IMR-90 (cell line): ENCODE results near the gene MZF1. TPM values are rescaled to one million over a fixed set of nuclear protein-coding genes. Genes with fewer than 3 reads are reported as not detected.

Experiments used
- ATAC-seq: fragments of 200-7000 bp; cut with Tn5 transposase; 2 replicates; pipeline ENCODE4 v1.9.1; 2020; ENCODE audit warnings: low read depth, mild to moderate bottlenecking, moderate library complexity
- BruUV-seq: library from RNA; stranded (reverse); fragments of 400-500 nt; replicated peaks from 2 replicates; lab custom pipeline; 2021; lab: Mats Ljungman, UMichigan
- CTCF ChIA-PET: fragments of 300-600 bp; formaldehyde crosslinking; extraction: SDS; loops from one replicate; lab custom pipeline; 2021; ENCODE audit warnings: antibody characterized with exemption; lab: Yijun Ruan, JAX
- POLR2A ChIA-PET: fragments of 300-600 bp; sonication (Branson Sonifier 250); formaldehyde crosslinking; loops from one replicate; lab custom pipeline; 2022; ENCODE audit warnings: antibody characterized with exemption; ENCODE audit not compliant: unreplicated experiment; lab: Charles Lee
- DNase-seq: peaks from one replicate; pipeline ENCODE4 v3.0.0; 2013
- H2AFZ ChIP-seq: replicated peaks from 2 replicates; pipeline ENCODE3; 2013; ENCODE audit warnings: low read length, mild to moderate bottlenecking; ENCODE audit not compliant: poor library complexity
- H2AK5ac ChIP-seq: 2 replicates; pipeline ENCODE4 v1.6.1; 2013; ENCODE audit warnings: low read depth, low read length, inconsistent platforms
- H2AK9ac ChIP-seq: replicated peaks from 2 replicates; pipeline ENCODE3; 2013; ENCODE audit warnings: mild to moderate bottlenecking, low read depth, low read length, moderate library complexity; ENCODE audit not compliant: poor library complexity
- H2BK120ac ChIP-seq: 2 replicates; pipeline ENCODE4 v1.6.1; 2013; ENCODE audit warnings: low read depth, low read length, inconsistent platforms
- H2BK15ac ChIP-seq: 3 replicates; pipeline ENCODE4 v1.6.1; 2013; ENCODE audit warnings: low read depth, low read length, inconsistent platforms
- H2BK20ac ChIP-seq: 2 replicates; pipeline ENCODE4 v1.6.1; 2013; ENCODE audit warnings: low read depth, mild to moderate bottlenecking, inconsistent platforms, low read length, moderate library complexity
- H2BK5ac ChIP-seq: 2 replicates; pipeline ENCODE4 v1.6.1; 2013; ENCODE audit warnings: mild to moderate bottlenecking, low read depth, low read length, inconsistent platforms; ENCODE audit not compliant: poor library complexity, severe bottlenecking
- H3K14ac ChIP-seq: replicated peaks from 2 replicates; pipeline ENCODE4 v1.6.1; 2013; ENCODE audit warnings: low read depth, low read length, inconsistent platforms
- H3K18ac ChIP-seq: 2 replicates; pipeline ENCODE4 v1.6.1; 2013; ENCODE audit warnings: low read depth, low read length, control low read depth
- H3K23ac ChIP-seq: 2 replicates; pipeline ENCODE4 v1.6.1; 2013; ENCODE audit warnings: low read depth, low read length, inconsistent platforms
- H3K27ac ChIP-seq: 2 replicates; pipeline ENCODE4 v1.5.1; 2013; ENCODE audit warnings: mild to moderate bottlenecking, control low read depth, low read length; ENCODE audit not compliant: insufficient read depth
- H3K27me3 ChIP-seq: 2 replicates; pipeline ENCODE4 v1.6.1; 2013; ENCODE audit warnings: low read length; ENCODE audit not compliant: control insufficient read depth, insufficient read depth
- H3K36me3 ChIP-seq: 2 replicates; pipeline ENCODE4 v1.6.1; 2013; ENCODE audit warnings: low read length, mixed read lengths; ENCODE audit not compliant: control insufficient read depth, insufficient read depth
- H3K4ac ChIP-seq: 2 replicates; pipeline ENCODE4 v1.6.1; 2013; ENCODE audit warnings: low read depth, low read length, inconsistent platforms
- H3K4me1 ChIP-seq: 2 replicates; pipeline ENCODE4 v1.6.1; 2013; ENCODE audit warnings: low read length, mixed read lengths; ENCODE audit not compliant: control insufficient read depth, insufficient read depth
- H3K4me2 ChIP-seq: 2 replicates; pipeline ENCODE4 v1.6.1; 2013; ENCODE audit warnings: low read depth, mild to moderate bottlenecking, control low read depth, low read length, moderate library complexity
- H3K4me3 ChIP-seq: 2 replicates; pipeline ENCODE4 v1.5.1; 2013; ENCODE audit warnings: low read depth, mild to moderate bottlenecking, control low read depth, low read length, moderate library complexity; ENCODE audit not compliant: insufficient read depth
- H3K56ac ChIP-seq: 2 replicates; pipeline ENCODE4 v1.6.1; 2013; ENCODE audit warnings: low read length, inconsistent platforms; ENCODE audit not compliant: insufficient read depth; ENCODE audit errors: extremely low read depth
- H3K79me1 ChIP-seq, 2 experiments: 2 replicates each; pipeline ENCODE4 v1.6.1; 2013; ENCODE audit warnings: low read length in 2 of 2, inconsistent platforms in 1 of 2, low read depth in 1 of 2
- H3K9ac ChIP-seq: 2 replicates; pipeline ENCODE4 v1.6.1; 2013; ENCODE audit warnings: low read depth, low read length, control low read depth
- H3K9me1 ChIP-seq: 2 replicates; pipeline ENCODE4 v1.6.1; 2013; ENCODE audit warnings: low read length, inconsistent platforms; ENCODE audit not compliant: insufficient read depth
- H3K9me3 ChIP-seq: 2 replicates; pipeline ENCODE4 v1.6.1; 2013; ENCODE audit warnings: low read length; ENCODE audit not compliant: control insufficient read depth, insufficient read depth
- H4K20me1 ChIP-seq: 2 replicates; pipeline ENCODE4 v1.6.1; 2013; ENCODE audit warnings: low read length, inconsistent platforms; ENCODE audit not compliant: insufficient read depth
- H4K5ac ChIP-seq: 2 replicates; pipeline ENCODE4 v1.6.1; 2013; ENCODE audit warnings: mild to moderate bottlenecking, low read depth, low read length, control low read depth
- H4K8ac ChIP-seq, 2 experiments: 2 replicates each; pipeline ENCODE4 v1.6.1; 2013; ENCODE audit warnings: low read depth in 2 of 2, low read length in 2 of 2, control low read depth in 1 of 2, inconsistent platforms in 1 of 2
- H4K91ac ChIP-seq: 2 replicates; pipeline ENCODE4 v1.6.1; 2013; ENCODE audit warnings: low read depth, low read length, inconsistent platforms; ENCODE audit not compliant: insufficient read depth
- BHLHE40 ChIP-seq: fragments of 150-350 bp; IDR thresholded peaks from 2 replicates; pipeline ENCODE4 v1.6.1; 2016; ENCODE audit warnings: mild to moderate bottlenecking, low read depth, low read length
- CEBPB ChIP-seq: IDR thresholded peaks from 2 replicates; pipeline ENCODE4 v1.6.1; 2012; ENCODE audit warnings: low read depth, low read length, improper control_type of control experiment
- CHD1 ChIP-seq: IDR thresholded peaks from 2 replicates; pipeline ENCODE4 v1.6.1; 2012; ENCODE audit warnings: low read depth, low read length, improper control_type of control experiment
- CTCF ChIP-seq: conservative IDR thresholded peaks from 2 replicates; pipeline ENCODE4 v1.5.1; 2012; ENCODE audit warnings: mild to moderate bottlenecking, low read depth, low read length, improper control_type of control experiment
- ELK1 ChIP-seq: fragments of 150-350 bp; IDR thresholded peaks from 2 replicates; pipeline ENCODE4 v1.6.1; 2016; ENCODE audit warnings: low read depth, mild to moderate bottlenecking, low read length, moderate library complexity, borderline replicate concordance
- FOS ChIP-seq: fragments of 150-350 bp; IDR thresholded peaks from 2 replicates; pipeline ENCODE4 v1.6.1; 2016; ENCODE audit warnings: low read depth, low read length
- MAZ ChIP-seq: IDR thresholded peaks from 2 replicates; pipeline ENCODE4 v1.6.1; 2012; ENCODE audit warnings: low read depth, mild to moderate bottlenecking, low read length, improper control_type of control experiment, moderate library complexity, borderline replicate concordance
- MXI1 ChIP-seq: IDR thresholded peaks from 2 replicates; pipeline ENCODE4 v1.6.1; 2012; ENCODE audit warnings: low read depth, mild to moderate bottlenecking, low read length, moderate library complexity, borderline replicate concordance
- NFE2L2 ChIP-seq: fragments of 150-350 bp; IDR thresholded peaks from 2 replicates; pipeline ENCODE4 v1.6.1; 2016; ENCODE audit warnings: low read depth, mild to moderate bottlenecking, low read length
- POLR2A ChIP-seq: IDR thresholded peaks from 2 replicates; pipeline ENCODE4 v1.6.1; 2012; ENCODE audit warnings: mild to moderate bottlenecking, low read depth, low read length
- RAD21 ChIP-seq: IDR thresholded peaks from 2 replicates; pipeline ENCODE4 v1.6.1; 2012; ENCODE audit warnings: low read length, improper control_type of control experiment
- RCOR1 ChIP-seq: IDR thresholded peaks from 2 replicates; pipeline ENCODE4 v1.6.1; 2012; ENCODE audit warnings: mild to moderate bottlenecking, low read length, improper control_type of control experiment; ENCODE audit not compliant: insufficient replicate concordance
- SMC3 ChIP-seq: fragments of 150-350 bp; IDR thresholded peaks from 2 replicates; pipeline ENCODE4 v1.6.1; 2016; ENCODE audit warnings: low read depth, mild to moderate bottlenecking, antibody characterized with exemption, low read length, moderate library complexity
- USF2 ChIP-seq: fragments of 150-350 bp; IDR thresholded peaks from 2 replicates; pipeline ENCODE4 v1.6.1; 2017; ENCODE audit warnings: mild to moderate bottlenecking, antibody characterized with exemption, low read length, low read depth
- WGBS, 2 experiments: methylation state at CpG; one replicate each; pipeline versions ENCODE4 v1.1.5 to v1.1.7; 2013; ENCODE audit warnings: missing lambda C conversion rate in 2 of 2; ENCODE audit not compliant: insufficient read length in 1 of 2; ENCODE audit errors: extremely low coverage in 2 of 2; 5-methylcytosine and 5-hydroxymethylcytosine counted together
- dilution Hi-C: fragments of 300-500 bp; cut with HindIII; formaldehyde crosslinking; loops from one replicate; pipeline ENCODE4 v1.14.3; 2018; ENCODE audit warnings: low sequenced_read_pairs; ENCODE audit not compliant: unreplicated experiment
- in situ Hi-C: fragments of 300-500 bp; cut with MboI; formaldehyde crosslinking; loops from 3 replicates; pipeline ENCODE4 v1.14.3; 2019; ENCODE audit warnings: low sequenced_read_pairs, inconsistent platforms, mixed read lengths
- intact Hi-C: fragments of 100-400 bp; cut with micrococcal nuclease; formaldehyde crosslinking; loops from 2 replicates; pipeline ENCODE4 v1.10.0; 2022
- polyA plus RNA-seq, 3 experiments: library from polyadenylated mRNA; depleted of rRNA; stranded (reverse); fragments of >200 nt; gene quantifications; 2 replicates each; pipeline ENCODE4 v1.2.3, GENCODE V29; 2012; ENCODE audit warnings: low replicate concordance in 1 of 3
- total RNA-seq: library from RNA; depleted of rRNA; stranded (reverse); fragments of >200 nt; gene quantifications from 2 replicates; pipeline ENCODE4 v1.2.3, GENCODE V29; 2012

The MZF1 gene
- total and polyA plus RNA-seq, 2 of the 4 experiments (the other 2 are of a cell fraction): 3.4 to 15.0 TPM

- Histone ChIP-seq H3K4me2 (peak overlapping the region; percentile 91), H3K9me3 (no peaks in the 10 kb centered on the region), H3K9me1 (peaks cover 22% of the 10 kb centered on the region), H2BK5ac (peak overlapping the region; percentile 96), H3K27me3 (no peaks in the 10 kb centered on the region), H4K8ac (peak overlapping the region; percentile 100), H4K20me1 (peaks cover 12% of the 10 kb centered on the region), H3K36me3 (peaks cover 10% of the 10 kb centered on the region; the same call in 1 of the 2 replicates), H2AFZ (peak overlapping the region; percentile 100), H4K5ac (peak overlapping the region; percentile 95), H3K4ac (peak overlapping the region; percentile 99), H2AK5ac (peak overlapping the region; percentile 99), H3K79me1 (peaks cover 9 to 46% of the 10 kb centered on the region in 2 experiments), H3K18ac (peak overlapping the region; percentile 80), H3K4me3 (peak overlapping the region; percentile 59), H2BK120ac (peak overlapping the region; percentile 79), H2BK20ac (peak overlapping the region; percentile 32; the same call in 1 of the 2 replicates), H3K27ac (peak overlapping the region; percentile 95), H3K56ac (peak overlapping the region; percentile 97), H4K91ac (peak overlapping the region; percentile 99), H3K9ac (peak overlapping the region; percentile 92), H3K14ac (peak overlapping the region; percentile 99), H2BK15ac (peak overlapping the region; percentile 67; the same call in 1 of the 3 replicates), H3K23ac (peak overlapping the region; percentile 99), H2AK9ac (peak overlapping the region; percentile 100), H3K4me1 (peaks cover 26% of the 10 kb centered on the region)
- no peak; the same call in 1 of the 2 replicates for TF ChIP-seq BHLHE40
- no peak for TF ChIP-seq RAD21
- TF ChIP-seq MXI1: peak; percentile 73; the same call in 1 of the 2 replicates
- no peak for TF ChIP-seq ELK1
- peak; percentile 82 for TF ChIP-seq POLR2A
- TF ChIP-seq CTCF: no peak
- TF ChIP-seq SMC3: no peak
- no peak for TF ChIP-seq RCOR1
- TF ChIP-seq CEBPB: no peak
- peak; percentile 68; the same call in 1 of the 2 replicates for TF ChIP-seq CHD1
- no peak for TF ChIP-seq FOS
- TF ChIP-seq NFE2L2: no peak
- no peak; the same call in 1 of the 2 replicates for TF ChIP-seq USF2
- TF ChIP-seq MAZ: peak; percentile 89
- in situ Hi-C loops (no loop called here), dilution Hi-C loops (no loop called here), intact Hi-C loops (loop anchor here (1.0 to 2.0 kb wide), 2 partner anchors 13 to 15 kb away; partner anchors contain the start of gene TRIM28)
- POLR2A ChIA-PET: no interaction called here
- WGBS, 2 experiments: no CpG with 5 or more reads among the region's 33 CpGs
- ATAC-seq (peak; percentile 42), DNase-seq (peak; percentile 89)
- no TSS peak for BruUV-seq
- CTCF ChIA-PET: no interaction called here
Measured at GRCh38 chr19:58559275-58560006, 13.7 kb downstream of the MZF1 start.
